ENCODE data around the gene KLHDC8A. TPM values are rescaled to one million over a fixed set of nuclear protein-coding genes. Genes with fewer than 3 reads are reported as not detected.

The KLHDC8A gene
- total and polyA plus RNA-seq, 2 of the 13 experiments (the other 11 are each of a cell fraction or from before 2014, with no cell fraction given) = not detected

DNA sequence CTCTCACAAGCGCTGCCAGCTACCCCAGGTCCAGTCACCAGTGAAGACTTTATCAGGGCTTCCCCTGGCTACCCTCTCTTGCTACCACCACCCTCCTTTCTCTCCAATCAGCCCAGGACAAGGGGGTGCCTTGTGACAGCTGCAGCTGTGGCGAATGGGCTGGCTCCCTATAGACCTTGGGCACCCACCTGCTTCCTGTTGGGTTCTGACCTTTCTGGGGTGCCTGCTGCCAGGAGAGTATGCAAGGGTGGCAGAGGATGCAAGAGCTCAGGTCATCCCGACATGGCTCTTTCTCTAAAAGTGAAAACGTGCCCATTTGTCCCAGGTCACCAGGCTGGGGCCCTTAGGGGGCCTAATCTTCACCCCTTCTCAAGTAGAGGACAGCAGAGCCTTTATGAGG, 6.6 kb downstream of the KLHDC8A start:
- H3K4me3 ChIP-seq (replicated peaks in 1 of 3; ENCODE audit: insufficient read depth in 1 of 3, low read depth in 2 of 3, low read length in 3 of 3) = no peak overlapping the region
- intact Hi-C loops (cut with micrococcal nuclease; ENCODE audit: unreplicated experiment) (no loop called here), in situ Hi-C loops (cut with HindIII; ENCODE audit: extremely low pct_ligation_motif_present, low pct_unique_long_range_greater_than_20kb) (no loop called here)
- no peak overlapping the region for H3K27ac ChIP-seq (ENCODE audit: extremely low read length, insufficient read depth, low read length)
- H3K27me3 ChIP-seq (ENCODE audit: control insufficient read depth in 1 of 2, insufficient read depth in 2 of 2, low read length in 2 of 2) = peaks cover 14 to 72% of the 10 kb centered on the region in 2 experiments
- no peaks in the 10 kb centered on the region for H3K9me3 ChIP-seq (ENCODE audit: low read length)
- ChIA-PET CTCF (ENCODE audit: low intra/inter-chr PET ratio, low total read pairs) (no interaction called here), POLR2A (no interaction called here)
- H3K79me2 ChIP-seq (ENCODE audit: insufficient read depth, low read length) = no peaks in the 10 kb centered on the region
- ATAC-seq (no peak), FAIRE-seq (no peak), DNase-seq (ENCODE audit: low spot score) (no peak)
- 10% methylated on average over 4 of the region's 4 CpGs for WGBS (ENCODE audit: low lambda C conversion rate)
- H4K20me1 ChIP-seq (ENCODE audit: insufficient read depth, low read length) = no peaks in the 10 kb centered on the region
- no peaks in the 10 kb centered on the region for H3K4me1 ChIP-seq (ENCODE audit: insufficient read depth, low read length)
- TF ChIP-seq, protein P1, sequence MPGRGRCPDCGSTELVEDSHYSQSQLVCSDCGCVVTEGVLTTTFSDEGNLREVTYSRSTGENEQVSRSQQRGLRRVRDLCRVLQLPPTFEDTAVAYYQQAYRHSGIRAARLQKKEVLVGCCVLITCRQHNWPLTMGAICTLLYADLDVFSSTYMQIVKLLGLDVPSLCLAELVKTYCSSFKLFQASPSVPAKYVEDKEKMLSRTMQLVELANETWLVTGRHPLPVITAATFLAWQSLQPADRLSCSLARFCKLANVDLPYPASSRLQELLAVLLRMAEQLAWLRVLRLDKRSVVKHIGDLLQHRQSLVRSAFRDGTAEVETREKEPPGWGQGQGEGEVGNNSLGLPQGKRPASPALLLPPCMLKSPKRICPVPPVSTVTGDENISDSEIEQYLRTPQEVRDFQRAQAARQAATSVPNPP (CRISPR knock-in tag; IDR thresholded peaks at IDR 0.05) = no peak
- TF ChIP-seq MTF1 (CRISPR knock-in tag; IDR thresholded peaks at IDR 0.05) (no peak), POLR2G (IDR thresholded peaks at IDR 0.05; ENCODE audit: low read depth, low read length) (no peak), ZNF674 (CRISPR knock-in tag; IDR thresholded peaks at IDR 0.05; ENCODE audit: low read depth) (no peak), NFE2 (CRISPR knock-in tag; IDR thresholded peaks at IDR 0.05) (no peak), SATB2 (CRISPR knock-in tag; IDR thresholded peaks at IDR 0.05) (no peak)
- TF ChIP-seq, protein P2, sequence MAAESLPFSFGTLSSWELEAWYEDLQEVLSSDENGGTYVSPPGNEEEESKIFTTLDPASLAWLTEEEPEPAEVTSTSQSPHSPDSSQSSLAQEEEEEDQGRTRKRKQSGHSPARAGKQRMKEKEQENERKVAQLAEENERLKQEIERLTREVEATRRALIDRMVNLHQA (CRISPR knock-in tag; IDR thresholded peaks at IDR 0.05) = no peak
- no peaks in the 10 kb centered on the region for H3K36me3 ChIP-seq (replicated peaks in 1 of 2; ENCODE audit: control insufficient read depth in 1 of 2, insufficient read depth in 2 of 2, low read length in 2 of 2)
- no TSS peak for BruUV-seq (replicated peaks)
- H3K4me2 ChIP-seq (ENCODE audit: low read depth, low read length) = no peak overlapping the region
- H3K9ac ChIP-seq (ENCODE audit: insufficient read depth, low read depth, low read length) = no peak overlapping the region
- H2AFZ ChIP-seq (ENCODE audit: low read length) = no peak overlapping the region

Data from HepG2 (cell line).